GM12878 (cell line): ENCODE results near the gene JDP2. TPM values are rescaled to one million over a fixed set of nuclear protein-coding genes. Genes with fewer than 3 reads are reported as not detected.

Experiments used
- ATAC-seq: fragments of 200-7000 bp; cut with Tn5 transposase; 3 replicates; pipeline ENCODE4 v1.9.1; 2020; ENCODE audit warnings: mild to moderate bottlenecking, moderate library complexity
- BruUV-seq: library from RNA; stranded (reverse); fragments of 400-500 nt; replicated peaks from 2 replicates; lab custom pipeline; 2021; lab: Mats Ljungman, UMichigan
- CTCF ChIA-PET: fragments of 300-600 bp; sonication (Branson Sonifier 250); formaldehyde crosslinking; extraction: SDS; loops from one replicate; lab custom pipeline; 2021; ENCODE audit warnings: inconsistent platforms; lab: Yijun Ruan, JAX
- POLR2A ChIA-PET: fragments of 350-600 bp; formaldehyde crosslinking; extraction: SDS; loops from one replicate; lab custom pipeline; 2021; ENCODE audit warnings: inconsistent platforms; lab: Charles Lee
- RAD21 ChIA-PET: fragments of 300-600 bp; sonication (Branson Sonifier 250); formaldehyde crosslinking; loops from one replicate; lab custom pipeline; 2023; ENCODE audit warnings: antibody characterized with exemption; ENCODE audit not compliant: unreplicated experiment; lab: Charles Lee
- SMC1A ChIA-PET: fragments of 300-600 bp; sonication (Branson Sonifier 250); formaldehyde crosslinking; loops from one replicate; lab custom pipeline; 2023; ENCODE audit not compliant: unreplicated experiment, uncharacterized antibody; lab: Charles Lee
- DNase-seq: peaks from one replicate; pipeline ENCODE4 v3.0.0-alpha.2; 2011; ENCODE audit warnings: low read depth, low spot score
- FAIRE-seq: peaks from 3 replicates; lab custom pipeline; 2011; peaks lifted over from hg19 to GRCh38; lab: Jason Lieb, UNC
- H2AFZ ChIP-seq: 2 replicates; pipeline ENCODE4 v1.6.0; 2011; ENCODE audit warnings: low read depth, low read length, control low read depth; ENCODE audit not compliant: control insufficient read depth
- H3K27ac ChIP-seq: 2 replicates; pipeline ENCODE4 v1.5.1; 2011; ENCODE audit warnings: control low read depth; ENCODE audit not compliant: control insufficient read depth, insufficient read depth
- H3K27me3 ChIP-seq, 2 experiments: replicated peaks in 1 of 2; 2 replicates each; pipeline versions ENCODE4 v1.6.0 to v1.6.1; 2011; ENCODE audit warnings: low read length in 1 of 2; ENCODE audit not compliant: control insufficient read depth in 2 of 2, insufficient read depth in 2 of 2
- H3K36me3 ChIP-seq, 2 experiments: 2 replicates each; pipeline ENCODE4 v1.5.1; 2011; ENCODE audit warnings: low read length in 1 of 2; ENCODE audit not compliant: control insufficient read depth in 2 of 2, insufficient read depth in 2 of 2
- H3K4me1 ChIP-seq: 2 replicates; pipeline ENCODE4 v1.6.1; 2011; ENCODE audit warnings: mild to moderate bottlenecking, low read length, moderate library complexity, mixed read lengths; ENCODE audit not compliant: control insufficient read depth, insufficient read depth
- H3K4me2 ChIP-seq: 2 replicates; pipeline ENCODE4 v1.6.0; 2011; ENCODE audit warnings: control low read depth; ENCODE audit not compliant: control insufficient read depth, insufficient read depth
- H3K4me3 ChIP-seq: fragments of 200-600 bp; sonication (generic); 2 replicates; pipeline ENCODE4 v1.5.1; 2016
- H3K79me2 ChIP-seq: 2 replicates; pipeline ENCODE4 v1.6.0; 2011; ENCODE audit warnings: low read length; ENCODE audit not compliant: control insufficient read depth, insufficient read depth
- H3K9ac ChIP-seq: 2 replicates; pipeline ENCODE4 v1.8.0; 2011; ENCODE audit warnings: low read length, control low read depth, mixed read lengths; ENCODE audit not compliant: control insufficient read depth, insufficient read depth
- H3K9me3 ChIP-seq: replicated peaks from 3 replicates; pipeline ENCODE4 v1.5.1; 2011; ENCODE audit warnings: mild to moderate bottlenecking, low read length; ENCODE audit not compliant: control insufficient read depth, insufficient read depth
- H4K20me1 ChIP-seq: 2 replicates; pipeline ENCODE4 v1.6.0; 2011; ENCODE audit not compliant: control insufficient read depth, insufficient read depth
- CEBPB ChIP-seq, 2 experiments: fragments of 150-350 bp in 1 of 2; IDR thresholded peaks; 2 replicates each; pipeline ENCODE4 v1.6.1; 2012 to 2014; ENCODE audit warnings: low read depth in 2 of 2, low read length in 2 of 2, borderline replicate concordance in 1 of 2, inconsistent platforms in 1 of 2
- CTCF ChIP-seq, 3 experiments: IDR thresholded peaks in 2 of 3; conservative IDR thresholded peaks in 1 of 3; 2 replicates each; pipeline ENCODE4 v1.5.1; 2011; ENCODE audit warnings: low read depth in 3 of 3, low read length in 3 of 3, mild to moderate bottlenecking in 3 of 3, control low read depth in 2 of 3, moderate library complexity in 2 of 3, inconsistent platforms in 1 of 3, mixed read lengths in 1 of 3; ENCODE audit not compliant: control insufficient read depth in 2 of 3, insufficient read depth in 1 of 3; ENCODE audit errors: extremely low read depth in 1 of 3
- RFX5 ChIP-seq: IDR thresholded peaks from 2 replicates; pipeline ENCODE4 v1.6.1; 2011; ENCODE audit warnings: low read depth, low read length, improper control_type of control experiment
- RUNX3 ChIP-seq: IDR thresholded peaks from 2 replicates; pipeline ENCODE4 v1.6.1; 2012; ENCODE audit warnings: low read length, inconsistent platforms
- in situ Hi-C: fragments of 300-500 bp; cut with MboI; formaldehyde crosslinking; loops from 9 replicates; pipeline ENCODE4 v1.14.3; 2018; ENCODE audit warnings: mixed read lengths
- intact Hi-C: fragments of 100-400 bp; cut with micrococcal nuclease; formaldehyde crosslinking; loops from one replicate; pipeline ENCODE4 v1.14.2; 2022; ENCODE audit not compliant: unreplicated experiment
- polyA plus RNA-seq, 11 experiments: library from polyadenylated mRNA; depleted of rRNA in 4 of 11; unstranded in 6 of 11; stranded (reverse) in 5 of 11; fragments of >200 nt; fragmentation: Nextera tagmentation in 4 of 11; fragmentation: Illumina TruSeq in 1 of 11; extraction: Ambion mirVana in 4 of 11; extraction: Trizol in 1 of 11; gene quantifications; 1 replicate in 1 of 11; 2 replicates in 10 of 11; pipeline versions ENCODE4 v1.2.1 to v1.2.3, GENCODE V29; 2011 to 2016; ENCODE audit warnings: inconsistent platforms in 2 of 11, missing spikeins in 2 of 11, low read depth in 1 of 11
- total RNA-seq, 4 experiments: library from RNA; depleted of rRNA in 3 of 4; stranded (reverse); fragments of >200 nt in 3 of 4; fragmentation: Illumina TruSeq in 1 of 4; extraction: Trizol in 1 of 4; gene quantifications; 2 replicates each; pipeline versions ENCODE4 v1.2.1 to v1.2.3, GENCODE V29; 2013 to 2021

The JDP2 gene
- total and polyA plus RNA-seq, 10 of the 15 experiments (the other 5 are each of a cell fraction or from before 2014, with no cell fraction given) = 0.71 to 21.3 (median 11.2) TPM

- no peak for TF ChIP-seq CTCF (IDR thresholded peaks at IDR 0.05 in 2 of 3, conservative IDR thresholded peaks at IDR 0.05 in 1 of 3; ENCODE audit: control insufficient read depth in 2 of 3, extremely low read depth in 1 of 3, insufficient read depth in 1 of 3, low read depth in 3 of 3, low read length in 3 of 3)
- no peak for TF ChIP-seq CEBPB (IDR thresholded peaks at IDR 0.05; ENCODE audit: borderline replicate concordance in 1 of 2, low read depth in 2 of 2, low read length in 2 of 2)
Measured at GRCh38 chr14:75445963-75446362, 18.1 kb downstream of the JDP2 start (continued).

GRCh38 chr14:75446447-75446846 is 18.6 kb downstream of the JDP2 start:
- Histone ChIP-seq H3K9ac (no peak overlapping the region), H3K27me3 (no peaks in the 10 kb centered on the region), H2AFZ (no peak overlapping the region), H4K20me1 (no peaks in the 10 kb centered on the region), H3K9me3 (no peaks in the 10 kb centered on the region), H3K36me3 (peaks cover 0 to 46% of the 10 kb centered on the region in 2 experiments; a peak in 3 of 4 replicates), H3K4me3 (no peak overlapping the region), H3K79me2 (no peaks in the 10 kb centered on the region), H3K4me2 (no peak overlapping the region), H3K4me1 (no peaks in the 10 kb centered on the region), H3K27ac (no peak overlapping the region)
- intact Hi-C loops = no loop called here
- peak; percentile 44; the same call in 2 of the 3 replicates for ATAC-seq
- DNase-seq = no peak
- in situ Hi-C loops = no loop called here
- SMC1A ChIA-PET = interaction anchor here (0.8 to 1.1 kb wide), 5 partner anchors 9 to 147 kb away, joined by 3 to 4 read pairs (median 3); no protein-coding TSS in a partner anchor
- peak; percentile 31; the same call in 1 of the 2 replicates for TF ChIP-seq RUNX3
- TF ChIP-seq RFX5 = no peak
- POLR2A ChIA-PET = no interaction called here
- CTCF ChIA-PET = interaction anchor here (0.6 to 3.4 kb wide), 6 partner anchors 11 to 144 kb away, joined by 3 to 15 read pairs (median 4); no protein-coding TSS in a partner anchor
- FAIRE-seq = no peak
- RAD21 ChIA-PET = no interaction called here
- BruUV-seq = no TSS peak
